Left hindlimb (tissue), 1 donor: ENCODE results near the gene SLC7A1.
A peak's percentile ranks its signal among the peaks of the same experiment; 100 is the strongest.
"Not testable (repeated sequence)": the region's sequence is repeated elsewhere in the genome, so short reads cannot be mapped to it uniquely, and the experiment has no call there.

Experiments
- DNase-seq: peaks from one replicate; pipeline ENCODE4 v3.0.0-alpha.2; 2018

Gene SLC7A1

DNA sequence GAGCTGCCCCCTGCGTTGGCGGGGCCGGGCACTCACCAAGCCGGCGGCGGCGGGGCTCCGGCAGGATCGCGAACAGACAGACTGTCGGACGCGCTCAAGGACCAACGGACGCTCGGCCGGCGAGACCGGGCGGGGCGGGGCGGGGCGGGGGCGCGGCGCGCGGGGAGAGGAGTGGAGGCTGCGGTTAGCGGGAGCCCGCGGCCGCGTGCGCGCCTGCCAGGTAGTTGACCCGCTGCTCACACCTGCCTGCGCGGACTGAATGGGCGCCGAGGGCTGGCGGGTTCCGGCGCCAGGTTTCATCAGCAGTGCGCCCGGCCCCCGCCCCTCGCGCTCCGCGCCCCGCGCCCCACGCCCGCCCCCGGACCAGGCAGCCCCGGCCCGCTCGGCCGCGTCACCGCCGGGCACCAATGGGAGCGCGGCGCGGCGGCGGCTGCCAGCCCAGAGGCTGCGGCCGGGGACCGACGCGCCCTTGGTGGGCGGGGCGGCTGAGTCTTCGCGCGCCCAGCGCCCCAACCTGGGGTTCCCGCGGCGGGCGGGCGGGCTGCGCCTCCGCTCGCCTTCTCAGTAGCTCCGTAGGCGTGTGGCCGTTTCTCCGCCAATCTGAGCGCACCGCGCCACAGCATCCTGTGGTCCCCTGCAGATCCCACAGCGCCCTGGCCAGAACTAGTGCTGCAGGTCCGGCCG lies at the start of gene SLC7A1:
TSS of gene SLC7A1 (minus strand) at position 309 of the 684 bp plus-strand sequence. CDS start 59,500 bp downstream, outside the sequence.
- peak; percentile 82 for DNase-seq

DNA sequence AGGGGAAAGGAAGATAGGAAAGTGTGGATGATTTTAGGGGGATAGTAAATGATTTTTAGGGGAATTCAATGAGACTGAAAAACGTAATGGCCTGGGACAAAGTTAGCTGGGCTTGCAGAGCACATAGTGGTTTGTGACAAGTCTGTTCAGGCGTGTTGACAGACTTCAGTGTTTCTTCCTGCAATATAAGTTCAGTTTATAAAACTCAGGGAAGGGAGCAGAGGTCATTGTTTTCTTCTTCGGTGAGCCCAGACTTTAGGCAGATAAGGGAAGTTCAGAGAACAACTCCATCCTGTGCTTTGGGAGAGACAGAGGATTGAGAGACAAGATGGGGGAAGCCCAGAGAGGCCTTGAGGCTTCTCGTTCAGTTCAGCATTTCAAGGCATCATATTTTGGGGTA lies 45.2 kb upstream of the SLC7A1 start:
- DNase-seq, result no peak

DNA sequence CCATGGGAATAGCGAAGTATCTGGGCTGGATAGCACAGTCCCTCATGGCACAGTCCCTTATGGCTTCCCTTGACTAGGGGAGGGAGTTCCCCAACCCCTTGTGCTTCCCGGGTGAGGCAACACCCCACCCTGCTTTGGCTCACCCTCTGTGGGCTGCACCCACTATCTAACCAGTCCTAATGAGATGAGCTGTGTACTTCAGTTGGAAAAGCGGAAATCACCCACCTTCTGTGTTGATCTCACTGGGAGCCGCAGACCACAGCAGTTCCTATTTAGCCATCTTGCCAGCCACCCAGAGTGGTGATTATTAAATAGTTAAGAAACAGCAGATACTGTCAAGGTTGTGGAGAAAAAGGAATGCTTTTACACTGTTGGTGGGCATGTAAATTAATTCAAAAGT lies 41.3 kb upstream of the SLC7A1 start:
- DNase-seq, result not testable (repeated sequence)

DNA sequence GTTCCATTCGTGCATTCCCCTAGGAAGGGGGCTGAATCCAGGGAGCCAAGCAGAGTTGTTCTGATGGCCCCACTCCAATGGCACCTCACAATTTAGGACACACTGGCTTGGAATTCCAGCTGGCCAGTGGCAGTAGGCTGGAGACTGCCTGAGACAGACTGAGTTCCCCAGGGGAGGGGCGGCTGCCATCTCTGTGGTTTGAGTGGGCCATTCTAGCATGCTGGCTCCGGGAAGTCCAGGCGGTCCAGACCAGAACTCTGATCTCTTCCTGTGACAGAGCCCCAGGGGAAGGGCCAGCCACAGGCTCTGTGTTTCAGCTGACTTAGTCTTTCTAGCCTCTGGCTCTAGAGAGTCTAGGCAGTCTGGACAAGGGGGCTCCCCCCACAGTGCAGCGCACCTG lies 29.5 kb upstream of the SLC7A1 start:
- DNase-seq, result no peak

DNA sequence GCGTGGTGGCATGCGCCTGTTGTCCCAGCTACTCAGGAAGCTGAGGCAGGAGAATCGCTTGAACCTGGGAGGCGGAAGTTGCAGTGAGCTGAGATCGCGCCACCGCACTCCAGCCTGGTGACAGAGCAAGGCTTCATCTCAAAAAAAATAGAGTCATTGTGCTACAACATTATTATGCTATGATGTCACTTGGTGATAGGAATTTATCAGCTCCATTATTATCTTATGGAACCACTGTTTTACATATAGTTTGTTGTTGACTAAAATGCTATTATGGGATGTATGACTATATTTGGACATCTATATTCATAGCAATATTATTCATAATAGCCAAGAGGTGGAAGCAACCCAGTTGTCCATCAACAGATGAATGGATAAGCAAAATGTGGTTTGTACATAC lies 26.4 kb upstream of the SLC7A1 start:
- no peak for DNase-seq

DNA sequence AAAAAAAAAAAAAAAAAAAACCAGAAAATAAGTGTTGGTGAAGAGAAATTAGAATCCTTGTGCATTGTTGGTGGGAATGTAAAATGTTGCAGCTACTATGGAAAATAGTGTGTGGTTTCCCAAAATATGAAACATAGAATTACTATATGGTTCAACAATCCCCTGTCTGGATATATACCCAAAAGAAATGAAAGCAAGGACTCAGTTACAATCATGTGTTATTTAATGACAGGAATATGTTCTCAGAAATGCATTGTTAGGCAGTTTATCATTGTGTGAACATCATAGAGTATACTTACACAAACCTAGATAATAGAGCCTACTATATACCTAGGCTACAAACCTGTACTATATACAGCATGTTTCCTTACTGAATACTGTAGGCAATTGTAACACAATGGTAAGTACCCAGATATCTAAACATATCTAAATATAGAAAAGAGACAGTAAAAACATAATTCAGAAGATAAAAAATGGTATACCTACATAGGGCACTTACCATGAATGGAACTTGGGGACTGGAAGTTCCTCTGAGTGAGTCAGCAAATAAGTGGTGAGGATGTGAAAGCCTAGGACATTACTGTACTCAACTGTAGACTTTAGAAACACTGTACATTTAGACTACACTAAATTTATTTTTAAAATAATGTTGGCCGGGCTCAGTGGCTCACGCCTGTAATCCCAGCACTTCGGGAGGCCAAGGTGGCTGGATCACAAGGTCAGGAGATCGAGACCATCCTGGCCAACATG lies 25.7 kb upstream of the SLC7A1 start:
- DNase-seq, result no peak

DNA sequence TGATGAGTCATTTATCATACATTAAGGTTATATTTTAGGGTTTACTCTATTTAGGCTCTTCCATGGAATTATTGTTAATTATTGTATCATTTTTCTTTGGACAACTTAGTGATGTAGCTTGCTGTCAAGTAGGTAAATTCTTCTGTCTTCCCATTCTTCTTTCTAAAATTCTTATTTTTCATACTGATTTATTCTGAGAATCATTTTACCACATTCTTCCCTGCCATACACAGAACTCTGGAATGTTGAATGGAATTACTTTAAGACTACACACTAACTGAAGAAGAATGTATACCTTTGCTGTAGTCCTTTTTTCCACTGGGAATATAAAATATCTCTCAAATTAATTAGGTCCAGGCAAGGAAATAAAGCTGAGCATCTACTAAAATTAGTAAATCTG lies 24.5 kb upstream of the SLC7A1 start:
- DNase-seq, result no peak

DNA sequence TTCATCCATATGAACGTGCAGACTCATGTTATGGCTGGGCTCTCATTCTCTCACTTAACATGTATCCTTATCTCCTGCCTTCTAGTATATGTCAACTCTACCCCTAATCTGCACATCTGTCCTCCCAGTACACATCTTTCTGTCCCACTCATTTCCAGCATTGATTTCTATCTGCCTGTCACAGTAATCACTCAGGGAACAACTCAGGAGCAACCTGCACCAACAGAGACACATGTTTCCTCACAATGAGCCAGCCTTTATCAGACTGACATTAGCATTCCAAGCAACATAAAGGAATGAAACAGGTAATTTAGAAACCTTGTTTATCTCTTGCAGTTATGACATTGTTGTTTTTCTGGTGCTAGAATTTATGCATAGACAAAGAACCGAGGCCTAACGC lies 17.6 kb upstream of the SLC7A1 start:
- DNase-seq, result no peak

DNA sequence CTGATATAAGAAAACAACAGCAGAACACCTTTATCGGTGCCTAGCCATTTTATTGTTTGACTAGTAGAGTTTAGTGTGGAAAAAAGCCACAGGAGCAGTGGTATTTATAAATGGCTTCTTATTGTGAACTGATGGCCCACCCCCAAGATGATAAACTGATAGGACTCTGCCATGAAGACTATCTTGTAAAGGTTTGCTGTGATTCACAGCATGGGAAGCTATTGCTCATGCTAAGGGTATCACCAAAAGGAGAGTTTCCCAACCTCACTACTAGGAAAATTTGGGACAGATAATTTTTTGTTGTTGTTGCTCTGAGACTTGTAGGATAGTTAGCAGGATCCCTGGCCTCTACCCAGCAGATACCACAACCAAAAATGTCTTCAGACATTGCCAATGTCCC lies 12.0 kb upstream of the SLC7A1 start:
- DNase-seq, result no peak

DNA sequence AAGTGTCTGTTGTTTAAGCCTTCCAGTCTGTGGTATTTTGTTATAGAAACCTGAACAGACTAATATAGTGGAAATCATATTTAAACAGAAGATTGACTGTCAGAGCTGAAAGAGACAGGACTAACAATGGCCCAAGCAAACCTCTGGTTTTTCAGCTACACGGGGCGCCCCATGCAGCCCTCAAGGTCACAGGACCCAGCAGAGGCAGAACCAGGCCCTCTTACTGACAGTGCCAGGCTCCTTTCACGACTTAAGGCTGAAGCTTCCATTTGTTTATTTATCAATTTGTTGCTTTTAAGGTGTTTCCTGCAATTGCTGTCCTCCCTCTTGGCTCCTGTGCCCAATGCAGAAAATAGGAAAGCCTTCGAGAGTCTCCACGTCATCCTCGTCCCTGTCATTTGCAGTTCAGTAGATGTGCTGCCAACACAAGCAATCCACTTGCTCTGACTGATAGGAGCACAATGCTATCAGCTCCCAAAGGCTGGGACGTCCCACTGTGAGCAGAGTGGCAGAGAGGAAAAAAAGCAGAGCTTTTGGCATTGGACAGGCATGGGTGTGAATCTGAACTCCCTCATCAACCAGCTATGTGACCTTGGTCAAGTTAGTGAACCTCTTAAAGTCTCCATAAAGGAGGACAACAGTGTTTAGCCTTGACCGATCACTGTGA lies 10.5 kb upstream of the SLC7A1 start:
- DNase-seq, result no peak

DNA sequence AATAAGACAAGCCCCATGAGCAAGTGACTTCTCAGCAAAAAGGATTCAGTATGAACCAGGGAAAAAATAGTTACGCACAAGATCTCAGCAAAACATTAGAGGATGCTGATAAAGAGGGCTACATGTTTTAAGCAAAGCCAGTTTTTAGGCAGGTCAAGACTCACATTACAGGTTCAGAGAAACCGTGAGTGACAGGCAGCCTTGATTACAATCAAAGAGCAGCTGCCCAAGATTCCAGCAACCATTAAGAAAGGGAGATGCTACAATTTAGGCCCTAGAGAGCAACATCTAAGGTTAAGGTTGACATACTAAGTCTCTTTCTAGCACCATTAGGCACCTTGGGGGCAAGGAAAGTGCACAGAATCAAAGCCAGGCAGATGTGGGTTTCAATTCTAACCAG lies 2.8 kb upstream of the SLC7A1 start:
- no peak for DNase-seq

DNA sequence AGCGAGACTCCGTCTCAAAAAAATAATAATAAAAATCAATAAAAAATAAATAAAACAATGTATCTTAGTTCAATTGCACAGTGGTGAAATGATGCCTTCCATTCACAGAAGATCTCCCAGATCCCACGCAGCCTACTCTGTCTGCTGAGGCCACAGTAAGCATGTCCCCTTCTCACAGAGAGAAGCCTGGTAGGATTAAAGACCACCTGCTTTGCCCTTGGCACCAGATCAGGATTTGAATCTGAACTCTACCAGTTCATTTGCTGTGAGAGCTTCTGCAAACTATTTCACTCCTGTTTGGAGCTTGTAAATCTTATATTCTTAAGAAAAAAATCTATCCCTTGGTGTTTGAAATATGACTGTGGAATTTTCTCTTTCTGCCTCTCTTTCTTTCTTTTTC lies 2.2 kb upstream of the SLC7A1 start:
- DNase-seq, result no peak

DNA sequence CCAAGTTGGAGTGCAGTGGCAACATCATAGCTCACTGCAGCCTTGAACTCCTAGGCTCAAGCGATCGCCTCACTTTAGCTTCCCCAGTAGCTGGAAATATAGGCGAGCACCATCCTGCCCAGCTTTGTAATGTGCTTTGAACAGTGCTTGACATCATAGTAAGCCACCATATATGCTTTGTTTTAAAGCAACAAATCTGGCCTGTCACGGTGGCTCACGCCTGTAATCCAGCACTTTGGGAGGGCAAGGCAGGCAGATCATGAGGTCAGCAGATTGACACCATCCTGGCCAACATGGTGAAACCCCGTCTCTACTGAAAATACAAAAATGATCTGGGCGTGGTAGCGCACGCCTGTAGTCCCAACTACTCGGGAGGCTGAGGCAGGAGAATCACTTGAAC lies 1.8 kb upstream of the SLC7A1 start:
- DNase-seq, result no peak

DNA sequence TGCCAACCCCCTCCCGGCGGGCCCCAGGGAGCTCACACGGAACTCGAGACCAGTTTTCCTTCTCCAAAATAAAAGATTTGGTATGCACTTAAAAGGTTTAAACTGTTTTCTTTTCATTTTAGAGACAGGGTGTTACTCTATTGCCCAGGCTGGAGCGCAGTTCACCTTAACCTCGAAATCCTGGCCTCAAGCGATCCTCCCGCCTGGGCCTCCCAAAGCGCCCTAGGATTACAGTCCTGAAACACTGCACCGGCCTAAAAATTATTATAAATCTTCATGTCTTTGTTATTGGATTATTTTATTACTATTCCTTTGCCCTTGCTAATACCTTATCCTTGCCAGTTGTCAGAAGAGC lies 553 bp upstream of the SLC7A1 start:
- no peak for DNase-seq

DNA sequence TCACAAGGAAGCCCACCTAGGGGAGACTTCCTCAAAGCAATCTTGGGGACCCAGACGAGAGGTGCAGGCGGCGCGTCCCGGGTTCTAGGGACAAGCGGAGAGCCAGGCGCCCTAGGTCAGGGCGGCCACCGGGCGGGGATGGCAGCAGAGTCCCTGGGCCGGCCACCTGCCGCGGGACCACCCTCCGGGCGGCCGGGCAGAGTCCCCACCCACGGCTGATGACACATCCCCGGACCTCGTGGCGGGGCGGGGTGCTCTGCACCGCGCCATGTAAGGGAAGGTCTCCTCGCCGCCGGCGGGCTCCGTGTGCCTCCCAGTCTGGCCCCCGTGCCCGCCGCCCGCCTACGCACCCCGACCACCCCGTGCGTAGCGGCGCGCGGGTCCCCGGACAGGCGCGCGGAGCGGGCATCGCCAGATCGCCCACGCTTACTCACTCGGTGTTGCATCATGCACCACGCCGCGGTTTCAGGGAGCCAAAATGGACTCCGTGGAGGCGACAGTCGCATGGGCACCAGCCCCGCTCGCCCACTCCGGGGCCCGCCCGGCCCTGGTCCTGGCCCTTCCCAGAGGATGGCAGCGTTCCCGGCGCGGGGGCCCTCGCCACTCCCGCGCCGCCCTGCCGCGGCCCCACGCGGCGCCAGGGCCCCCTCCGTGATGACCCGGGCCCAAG lies 643 bp downstream of the SLC7A1 start:
- peak; percentile 75 for DNase-seq

DNA sequence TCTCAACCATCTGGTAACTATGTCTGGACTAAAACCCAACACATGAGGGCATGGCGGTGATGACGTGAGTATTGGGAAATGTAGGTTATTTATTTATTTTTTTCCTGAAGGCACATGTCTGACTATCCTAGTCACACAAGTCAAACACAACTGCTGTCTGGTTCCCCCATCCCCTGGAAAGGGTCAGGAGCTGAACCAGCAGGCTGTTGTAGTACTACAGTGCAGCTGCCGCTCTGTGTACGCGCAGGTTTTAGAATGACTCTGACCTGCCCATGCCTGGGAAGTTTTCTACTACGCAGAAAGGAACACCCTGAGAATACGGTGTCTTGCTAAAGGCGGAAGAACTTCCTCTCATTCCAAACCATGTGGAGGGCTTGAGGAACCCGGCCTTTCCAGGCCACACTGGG lies 1.2 kb downstream of the SLC7A1 start:
- DNase-seq, result peak; percentile 55

DNA sequence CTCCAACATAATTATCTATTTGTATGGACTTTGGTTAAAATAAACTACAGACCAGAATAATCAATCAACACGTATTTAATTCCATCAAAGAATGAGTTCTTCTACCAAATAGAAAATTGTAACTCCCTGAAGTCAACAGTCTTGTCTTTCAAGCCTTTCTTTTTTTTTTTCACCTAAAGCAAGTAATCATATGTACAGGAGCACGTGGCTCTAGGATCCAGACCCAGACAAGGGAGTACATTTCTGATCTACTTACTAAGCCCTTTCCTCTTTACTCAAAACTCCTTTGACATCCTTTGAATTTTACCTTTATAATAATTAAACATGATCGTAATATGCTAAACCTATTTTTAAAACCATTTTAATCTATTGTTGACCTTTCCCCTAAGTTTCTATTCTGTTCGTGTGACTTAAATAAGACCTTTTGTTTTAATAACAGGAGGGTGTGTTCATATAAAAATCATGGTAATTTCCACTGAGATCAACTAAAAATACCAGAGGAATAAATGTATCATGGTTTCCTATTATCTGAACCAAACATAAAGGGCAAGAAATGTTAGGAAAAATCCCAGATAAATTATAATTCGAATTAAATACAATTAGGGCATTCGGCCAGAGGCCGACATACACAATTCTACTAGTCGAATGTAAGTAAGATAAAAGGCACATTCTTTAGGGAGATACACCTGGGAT lies 1.7 kb downstream of the SLC7A1 start:
- DNase-seq, result no peak

DNA sequence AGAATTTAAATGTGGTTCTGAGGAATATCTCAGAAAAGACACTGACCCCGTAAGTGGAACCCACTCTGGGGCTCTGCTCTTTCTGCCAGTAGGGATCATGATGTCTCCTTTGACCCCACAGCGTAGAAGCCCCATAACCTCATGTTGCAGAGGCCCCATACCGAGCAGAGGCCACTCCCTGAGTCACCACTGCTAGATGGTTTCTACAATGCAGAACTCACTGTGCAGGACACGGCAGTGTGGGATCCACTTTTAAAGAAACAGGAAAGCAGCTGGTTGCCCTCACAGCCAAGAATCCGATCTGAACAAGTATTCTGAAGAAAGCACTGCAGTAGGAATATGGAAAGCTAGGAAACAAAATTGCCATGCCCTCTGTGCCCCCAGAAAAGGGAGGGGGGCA lies 4.2 kb downstream of the SLC7A1 start:
- no peak for DNase-seq

DNA sequence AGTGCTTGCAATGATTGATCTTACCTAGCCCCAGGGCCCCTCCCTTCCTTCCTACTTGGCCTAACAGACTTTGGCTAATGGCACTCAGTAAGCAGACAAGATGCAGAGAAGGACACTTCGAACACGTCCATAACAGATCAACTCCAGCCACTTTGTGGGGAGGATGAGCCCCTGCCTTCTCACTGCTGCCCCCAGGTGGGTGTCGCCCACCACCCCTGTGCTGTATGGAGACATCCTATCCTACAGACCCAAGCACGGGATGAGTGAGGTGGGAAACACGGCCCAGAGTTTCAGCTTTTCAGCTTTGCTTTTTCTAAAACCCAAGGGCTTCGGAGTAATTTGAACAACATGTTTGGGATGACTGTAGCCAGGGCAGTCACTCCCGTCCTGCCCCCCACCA lies 5.5 kb downstream of the SLC7A1 start:
- DNase-seq, result no peak

DNA sequence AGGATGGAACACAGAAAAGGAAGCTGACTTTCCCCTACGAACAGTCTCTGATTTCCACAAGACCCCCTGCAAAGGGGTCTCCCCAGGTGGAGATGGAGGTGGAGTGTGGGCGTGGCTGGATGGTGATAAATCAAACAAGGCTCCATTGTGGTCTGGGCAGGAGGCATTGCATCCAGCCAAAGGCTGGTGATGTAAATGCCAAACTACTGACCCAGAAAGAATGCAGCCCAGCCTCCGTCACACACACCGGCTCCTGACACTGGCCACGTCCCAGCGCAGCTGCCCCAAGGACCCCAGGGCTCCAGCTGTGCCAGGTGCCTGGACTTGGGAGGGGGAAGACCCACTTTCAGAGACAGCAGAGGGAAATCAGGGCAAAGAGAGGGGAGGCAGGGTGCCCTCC lies 6.3 kb downstream of the SLC7A1 start:
- DNase-seq, result no peak

DNA sequence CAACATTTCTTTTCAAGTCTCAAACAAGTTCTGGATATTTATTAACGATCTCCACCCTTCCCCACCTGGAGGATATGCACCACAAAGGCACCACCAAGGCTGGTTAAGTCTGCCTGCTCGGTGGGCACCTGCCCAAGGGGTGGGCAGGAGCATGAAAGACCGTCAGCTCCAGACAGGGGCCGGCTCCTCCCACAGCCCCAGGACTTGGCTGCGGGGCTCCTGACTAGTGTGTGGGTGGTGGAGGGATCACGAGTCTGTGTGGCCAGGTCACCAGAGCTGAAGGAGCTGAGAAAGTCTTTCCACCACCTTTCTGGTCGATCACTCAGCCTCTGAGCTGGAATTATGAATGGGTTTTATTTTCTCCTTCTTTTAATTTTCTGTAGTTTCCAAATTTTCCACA lies 7.8 kb downstream of the SLC7A1 start:
- no peak for DNase-seq

DNA sequence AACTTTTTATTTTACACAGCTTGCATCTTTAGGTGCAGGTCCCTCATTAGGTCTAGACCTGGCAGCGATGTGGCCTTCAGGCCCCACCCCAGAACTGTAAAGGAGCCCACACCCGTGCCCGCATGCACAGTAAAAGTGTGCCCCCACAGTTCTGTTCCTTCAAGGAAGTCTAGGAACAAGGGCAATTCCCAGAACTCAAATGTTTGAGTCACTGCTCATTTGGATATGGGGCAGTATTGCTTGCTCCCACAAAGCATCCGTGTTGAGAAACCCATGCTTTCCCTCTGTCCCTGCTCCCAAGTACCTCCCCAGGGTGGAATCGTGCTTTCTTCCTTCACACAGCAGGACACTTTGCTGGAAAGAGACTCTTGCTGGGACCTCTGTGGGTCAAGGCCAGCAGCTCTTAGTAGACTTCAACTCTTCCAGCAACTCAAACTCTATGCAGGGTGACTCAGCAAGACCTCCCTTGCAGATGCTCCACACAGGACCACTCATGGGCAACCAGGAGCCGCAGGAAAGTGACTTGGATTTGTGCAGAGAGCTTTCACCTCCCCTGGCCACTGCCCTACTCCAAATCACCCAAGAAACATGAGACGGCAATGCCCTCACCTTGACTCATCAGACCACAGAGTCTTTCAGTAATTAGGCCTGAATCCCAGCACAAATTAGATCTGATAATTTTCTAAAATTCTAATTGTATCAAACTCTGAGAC lies 12.3 kb downstream of the SLC7A1 start:
- no peak for DNase-seq
